Nephron (organoid): Measurements from ENCODE around the gene LY6G6C.

Experiments
- H3K27ac Mint-ChIP-seq, 3 experiments: 2 replicates each; pipeline ENCODE4 v1.8.0; 2020; ENCODE audit warnings: mixed read lengths in 3 of 3, mild to moderate bottlenecking in 2 of 3, moderate library complexity in 1 of 3
- H3K27me3 Mint-ChIP-seq: 2 replicates; pipeline ENCODE4 v1.8.0; 2021; ENCODE audit warnings: low read depth, mild to moderate bottlenecking, moderate library complexity, mixed read lengths
- H3K36me3 Mint-ChIP-seq: 2 replicates; pipeline ENCODE4 v1.8.0; 2020; ENCODE audit warnings: low read depth, mixed read lengths
- H3K4me1 Mint-ChIP-seq: 2 replicates; pipeline ENCODE4 v1.8.0; 2020; ENCODE audit warnings: mixed read lengths
- H3K4me3 Mint-ChIP-seq, 3 experiments: 2 replicates each; pipeline ENCODE4 v1.8.0; 2020; ENCODE audit warnings: mild to moderate bottlenecking in 3 of 3, mixed read lengths in 3 of 3, moderate library complexity in 2 of 3
- H3K9me3 Mint-ChIP-seq: 2 replicates; pipeline ENCODE4 v1.8.0; 2020; ENCODE audit warnings: mixed read lengths
- TF ChIP-seq, protein P1 (sequence below), 3 experiments: fragments of 200-600 bp; sonication (generic); IDR thresholded peaks; one replicate each; pipeline ENCODE4 v1.5.0; 2021; ENCODE audit warnings: antibody characterized with exemption in 3 of 3; ENCODE audit not compliant: unreplicated experiment in 3 of 3

The LY6G6C gene

DNA sequence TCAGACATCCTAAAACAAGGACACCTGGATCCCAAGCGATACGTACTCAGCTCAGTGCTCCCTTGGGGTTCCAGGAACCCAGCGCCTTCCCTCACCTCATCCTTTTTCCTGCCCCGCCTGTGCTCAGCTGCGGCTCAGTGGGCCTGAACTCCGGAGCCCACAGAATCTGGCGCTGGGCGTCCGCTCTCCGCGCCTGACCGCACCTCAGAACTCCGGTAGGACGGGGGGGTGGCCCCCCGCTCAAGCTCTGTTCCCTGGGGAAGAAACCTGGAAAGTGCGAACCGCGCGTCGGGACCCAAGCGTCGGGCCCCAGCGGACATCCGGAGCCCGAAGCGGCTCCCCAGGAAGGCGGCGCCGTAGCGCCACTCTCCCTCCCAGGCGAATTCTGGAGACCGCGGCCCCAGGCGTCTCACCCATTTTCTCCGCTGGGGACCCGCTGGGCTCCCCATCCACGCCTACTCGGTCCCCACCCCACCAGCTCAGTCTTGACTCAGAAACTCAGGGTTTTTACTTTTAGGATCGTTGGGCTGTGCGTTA, 40.3 kb downstream of the LY6G6C start:
- Mint-ChIP-seq H3K27ac (peak overlapping the region; percentile 65 to 75 (median 73)), H3K36me3 (peaks cover 13% of the 10 kb centered on the region), H3K9me3 (no peaks in the 10 kb centered on the region), H3K4me1 (peaks cover 26% of the 10 kb centered on the region), H3K4me3 (peak overlapping the region; percentile 82 to 83 (median 83)), H3K27me3 (no peaks in the 10 kb centered on the region)
- TF ChIP-seq, protein P1, sequence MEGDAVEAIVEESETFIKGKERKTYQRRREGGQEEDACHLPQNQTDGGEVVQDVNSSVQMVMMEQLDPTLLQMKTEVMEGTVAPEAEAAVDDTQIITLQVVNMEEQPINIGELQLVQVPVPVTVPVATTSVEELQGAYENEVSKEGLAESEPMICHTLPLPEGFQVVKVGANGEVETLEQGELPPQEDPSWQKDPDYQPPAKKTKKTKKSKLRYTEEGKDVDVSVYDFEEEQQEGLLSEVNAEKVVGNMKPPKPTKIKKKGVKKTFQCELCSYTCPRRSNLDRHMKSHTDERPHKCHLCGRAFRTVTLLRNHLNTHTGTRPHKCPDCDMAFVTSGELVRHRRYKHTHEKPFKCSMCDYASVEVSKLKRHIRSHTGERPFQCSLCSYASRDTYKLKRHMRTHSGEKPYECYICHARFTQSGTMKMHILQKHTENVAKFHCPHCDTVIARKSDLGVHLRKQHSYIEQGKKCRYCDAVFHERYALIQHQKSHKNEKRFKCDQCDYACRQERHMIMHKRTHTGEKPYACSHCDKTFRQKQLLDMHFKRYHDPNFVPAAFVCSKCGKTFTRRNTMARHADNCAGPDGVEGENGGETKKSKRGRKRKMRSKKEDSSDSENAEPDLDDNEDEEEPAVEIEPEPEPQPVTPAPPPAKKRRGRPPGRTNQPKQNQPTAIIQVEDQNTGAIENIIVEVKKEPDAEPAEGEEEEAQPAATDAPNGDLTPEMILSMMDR (IDR thresholded peaks at IDR 0.05; ENCODE audit: unreplicated experiment in 3 of 3), result no peak

DNA sequence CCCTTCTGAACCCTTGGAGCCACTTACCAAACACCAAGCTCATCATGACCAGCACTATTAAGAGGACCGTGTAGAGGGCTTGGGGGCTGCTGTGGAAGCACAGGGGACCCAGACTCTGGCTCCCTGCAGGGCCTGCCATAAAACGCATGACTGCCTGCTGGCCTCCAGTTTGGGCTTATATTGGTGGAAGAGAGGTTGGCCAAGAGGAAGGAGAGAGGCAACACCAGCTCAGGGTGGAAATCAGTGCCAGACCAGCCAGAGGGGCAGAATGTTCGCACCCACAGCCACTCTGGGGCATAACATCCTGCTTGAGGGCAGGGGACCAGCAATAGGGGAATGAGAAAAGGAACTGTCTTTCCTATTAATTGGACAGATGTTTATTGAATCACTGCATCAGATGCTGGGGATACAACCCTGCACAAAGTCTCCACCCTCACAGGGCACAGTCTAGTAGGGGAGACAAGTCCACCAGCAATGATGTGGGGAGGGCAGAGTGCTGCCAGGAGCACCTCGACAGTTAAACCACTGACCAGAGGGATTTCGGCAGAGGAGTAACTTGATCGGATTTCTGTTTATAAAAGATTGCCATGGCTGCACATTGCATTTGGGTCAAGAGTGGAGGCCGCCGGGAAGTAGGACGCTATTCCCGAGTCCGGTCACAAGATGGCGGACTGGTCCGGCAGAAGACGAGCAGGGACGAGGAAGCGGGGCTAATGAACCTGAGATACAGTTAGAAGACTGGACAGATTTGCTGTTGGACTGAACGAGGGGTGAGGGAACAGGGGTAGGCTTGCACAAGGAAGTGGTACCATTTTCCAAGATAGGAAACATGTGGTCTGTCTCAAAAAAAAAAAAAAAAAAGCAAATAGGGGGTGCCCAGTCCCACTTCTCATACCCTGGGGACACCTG, 41.1 kb downstream of the LY6G6C start, which contains the start of gene LY6G5C:
Gene LY6G5C (minus strand): TSS at position 842 of the 909 bp plus-strand sequence. CDS start 694 bp downstream, at position 148.
- TF ChIP-seq, protein P1 (IDR thresholded peaks at IDR 0.05; ENCODE audit: unreplicated experiment in 3 of 3), result peak; percentile 71 to 81 (median 74)
- peak within 1 kb of the TSS; percentile 65 to 75 (median 73) for H3K27ac Mint-ChIP-seq
- H3K4me1 Mint-ChIP-seq, result peaks cover 26% of the 10 kb centered on the region
- no peaks in the 10 kb centered on the region for H3K27me3 Mint-ChIP-seq
- H3K9me3 Mint-ChIP-seq, result no peaks in the 10 kb centered on the region
- peaks cover 6% of the 10 kb centered on the region for H3K36me3 Mint-ChIP-seq
- peak within 1 kb of the TSS; percentile 82 to 83 (median 83) for H3K4me3 Mint-ChIP-seq

DNA sequence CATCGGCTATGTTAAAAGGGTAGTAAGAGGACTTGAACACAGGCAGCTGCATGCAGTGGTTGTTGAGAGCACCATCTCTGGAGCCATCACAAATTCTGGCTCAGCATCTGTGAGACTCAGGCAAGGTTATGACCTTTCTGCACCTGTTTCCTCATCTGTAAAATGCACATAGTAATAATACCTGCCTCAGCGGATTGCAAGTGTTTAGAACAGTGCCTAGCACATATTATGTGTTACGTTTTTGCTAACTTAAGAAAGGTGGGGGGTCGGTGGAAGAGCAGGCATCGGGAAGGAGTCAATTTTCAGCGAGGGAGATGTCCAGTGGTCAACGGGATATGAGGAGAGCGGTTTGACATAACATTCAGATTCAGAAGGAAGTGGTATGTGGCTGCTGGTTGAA, 43.6 kb downstream of the LY6G6C start:
- no peaks in the 10 kb centered on the region for H3K9me3 Mint-ChIP-seq
- H3K27me3 Mint-ChIP-seq, result no peaks in the 10 kb centered on the region
- H3K36me3 Mint-ChIP-seq, result peaks cover 4% of the 10 kb centered on the region
- TF ChIP-seq, protein P1 (IDR thresholded peaks at IDR 0.05; ENCODE audit: unreplicated experiment in 3 of 3), result no peak
- peaks cover 15% of the 10 kb centered on the region for H3K4me1 Mint-ChIP-seq
- H3K27ac Mint-ChIP-seq, result no peak overlapping the region
- no peak overlapping the region for H3K4me3 Mint-ChIP-seq

DNA sequence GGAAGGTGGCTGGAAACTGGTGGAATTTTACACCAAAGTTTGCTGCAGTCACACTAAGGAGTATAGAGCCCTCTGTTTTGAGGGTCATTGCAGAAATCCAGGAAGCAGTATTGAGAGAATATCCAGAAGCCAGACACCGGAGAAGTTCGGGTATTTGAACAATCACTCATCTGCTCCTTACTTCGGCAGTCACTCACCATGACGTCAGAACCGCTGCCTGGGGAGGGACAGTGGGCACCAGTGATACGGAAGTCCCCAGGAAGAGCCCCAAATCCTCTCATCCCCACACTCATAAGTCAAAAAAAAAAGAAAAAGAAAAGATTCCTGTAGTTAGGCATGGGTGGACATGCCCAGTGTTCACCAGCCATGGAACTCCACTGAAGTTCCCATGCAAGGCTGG, 44.6 kb downstream of the LY6G6C start:
- Mint-ChIP-seq H3K36me3 (peaks cover 14% of the 10 kb centered on the region), H3K4me1 (peaks cover 15% of the 10 kb centered on the region), H3K27me3 (no peaks in the 10 kb centered on the region), H3K27ac (peak overlapping the region in 1 of 3 experiments; percentile 30), H3K4me3 (no peak overlapping the region), H3K9me3 (no peaks in the 10 kb centered on the region)
- TF ChIP-seq, protein P1 (IDR thresholded peaks at IDR 0.05; ENCODE audit: unreplicated experiment in 3 of 3), result no peak

DNA sequence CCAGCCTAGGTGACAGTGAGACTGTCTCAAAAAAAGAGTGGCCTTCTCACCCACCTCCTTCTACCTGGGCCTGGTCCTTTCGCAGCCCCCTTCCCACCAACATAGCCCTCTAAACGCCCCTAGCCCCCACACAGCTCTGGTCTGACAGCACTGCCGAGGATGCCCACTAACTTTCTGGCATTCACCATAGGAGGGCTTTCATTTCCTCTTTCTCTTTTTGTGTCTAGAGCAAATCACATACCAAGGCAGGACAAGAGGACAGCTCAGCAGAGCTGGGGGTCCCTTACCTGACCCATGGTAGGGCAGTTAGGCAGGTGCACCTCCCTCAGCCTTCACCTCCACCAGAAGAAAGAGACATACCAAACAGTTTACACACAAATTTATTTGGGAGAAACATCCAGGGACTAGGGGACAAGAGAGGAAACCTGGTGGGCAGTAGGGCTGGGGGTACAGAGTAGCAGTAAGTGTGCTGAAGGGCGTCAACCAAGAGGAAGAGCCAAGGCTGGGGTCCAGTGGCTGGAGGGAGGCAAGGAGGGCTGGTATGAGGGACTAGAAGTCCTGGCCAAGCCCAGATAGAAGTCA, 45.1 kb downstream of the LY6G6C start:
- Mint-ChIP-seq H3K4me3 (peak overlapping the region in 1 of 3 experiments; percentile 24), H3K27ac (peak overlapping the region in 1 of 3 experiments; percentile 30), H3K9me3 (no peaks in the 10 kb centered on the region), H3K27me3 (no peaks in the 10 kb centered on the region), H3K4me1 (peaks cover 11% of the 10 kb centered on the region), H3K36me3 (peaks cover 18% of the 10 kb centered on the region)
- TF ChIP-seq, protein P1 (IDR thresholded peaks at IDR 0.05; ENCODE audit: unreplicated experiment in 3 of 3), result no peak
